GM23338 (cell line): ENCODE measurements around the gene NIPAL3. TPM values are rescaled to one million over a fixed set of nuclear protein-coding genes. Genes with fewer than 3 reads are reported as not detected.

ENCODE experiments used
- ATAC-seq: fragments of 200-7000 bp; cut with Tn5 transposase; 3 replicates; pipeline ENCODE4 v1.9.1; 2020
- DNase-seq: peaks from one replicate; pipeline ENCODE4 v3.0.0-alpha.2; 2015; ENCODE audit warnings: low spot score
- H2AFZ ChIP-seq: fragments of 200-600 bp; sonication (generic); 2 replicates; pipeline ENCODE4 v1.8.0; 2016; ENCODE audit warnings: antibody characterized with exemption, mild to moderate bottlenecking, moderate library complexity
- H3F3A ChIP-seq: fragments of 200-600 bp; sonication (generic); replicated peaks from 2 replicates; pipeline ENCODE4 v1.8.0; 2017; ENCODE audit warnings: antibody characterized with exemption, mixed run types, low read depth
- H3K27ac ChIP-seq: fragments of 200-600 bp; sonication (generic); 2 replicates; pipeline ENCODE4 v1.6.1; 2016; ENCODE audit warnings: low read depth
- H3K27me3 ChIP-seq: fragments of 200-600 bp; sonication (generic); 2 replicates; pipeline ENCODE4 v1.8.0; 2016; ENCODE audit warnings: mild to moderate bottlenecking, mixed run types, moderate library complexity; ENCODE audit not compliant: insufficient read depth
- H3K36me3 ChIP-seq: fragments of 200-600 bp; sonication (generic); 2 replicates; pipeline ENCODE4 v1.8.0; 2016; ENCODE audit warnings: mild to moderate bottlenecking; ENCODE audit not compliant: insufficient read depth
- H3K4me1 ChIP-seq: fragments of 200-600 bp; sonication (generic); 2 replicates; pipeline ENCODE4 v1.8.0; 2016; ENCODE audit warnings: mild to moderate bottlenecking, moderate library complexity; ENCODE audit not compliant: insufficient read depth
- H3K4me2 ChIP-seq: fragments of 200-600 bp; sonication (generic); 2 replicates; pipeline ENCODE4 v1.7.1; 2017; ENCODE audit warnings: mixed run types
- H3K4me3 ChIP-seq: fragments of 200-600 bp; sonication (generic); 2 replicates; pipeline ENCODE4 v1.6.1; 2016; ENCODE audit warnings: mixed run types
- H3K79me2 ChIP-seq: fragments of 200-600 bp; sonication (generic); replicated peaks from 2 replicates; pipeline ENCODE4 v1.8.0; 2017; ENCODE audit warnings: mild to moderate bottlenecking; ENCODE audit not compliant: insufficient read depth
- H3K9me2 ChIP-seq: fragments of 200-600 bp; sonication (generic); 2 replicates; pipeline ENCODE4 v1.8.0; 2017; ENCODE audit not compliant: insufficient read depth
- H4K20me1 ChIP-seq: fragments of 200-600 bp; sonication (generic); replicated peaks from 2 replicates; pipeline ENCODE4 v1.8.0; 2017; ENCODE audit warnings: mild to moderate bottlenecking; ENCODE audit not compliant: insufficient read depth
- H3K27ac Mint-ChIP-seq: 2 replicates; pipeline ENCODE4 v1.8.0; 2020; ENCODE audit warnings: inconsistent platforms, mild to moderate bottlenecking, moderate library complexity, mixed read lengths
- H3K27me3 Mint-ChIP-seq: 3 replicates; pipeline ENCODE4 v1.8.0; 2022; ENCODE audit warnings: low read depth, mild to moderate bottlenecking, moderate library complexity, mixed read lengths, inconsistent platforms; ENCODE audit not compliant: insufficient read depth, poor library complexity
- H3K36me3 Mint-ChIP-seq: 3 replicates; pipeline ENCODE4 v1.8.0; 2021; ENCODE audit warnings: low read depth, mild to moderate bottlenecking, inconsistent platforms, moderate library complexity, mixed read lengths
- H3K4me1 Mint-ChIP-seq: 3 replicates; pipeline ENCODE4 v1.8.0; 2020; ENCODE audit warnings: mild to moderate bottlenecking, inconsistent platforms, mixed read lengths
- H3K4me3 Mint-ChIP-seq: 3 replicates; pipeline ENCODE4 v1.8.0; 2021; ENCODE audit warnings: moderate library complexity, mild to moderate bottlenecking, inconsistent platforms, mixed read lengths
- H3K9me3 Mint-ChIP-seq: 3 replicates; pipeline ENCODE4 v1.8.0; 2020; ENCODE audit warnings: moderate library complexity, mild to moderate bottlenecking, inconsistent platforms, mixed read lengths
- CREB1 ChIP-seq: fragments of 250-450 bp; sonication (Bioruptor Pico); IDR thresholded peaks from 2 replicates; pipeline ENCODE4 v1.5.0; 2020; ENCODE audit warnings: low read depth, mild to moderate bottlenecking, moderate library complexity
- EZH2 ChIP-seq: fragments of 200-600 bp; sonication (generic); IDR thresholded peaks from one replicate; pipeline ENCODE4 v1.8.0; 2017; ENCODE audit warnings: antibody characterized with exemption, mild to moderate bottlenecking, low read depth; ENCODE audit not compliant: unreplicated experiment
- JUNB ChIP-seq: IDR thresholded peaks from one replicate; pipeline ENCODE4 v1.6.1; 2016; ENCODE audit warnings: antibody characterized with exemption; ENCODE audit not compliant: unreplicated experiment
- POLR2AphosphoS5 ChIP-seq: IDR thresholded peaks from 2 replicates; pipeline ENCODE4 v1.6.1; 2016; ENCODE audit warnings: antibody characterized with exemption, low read depth
- REST ChIP-seq: IDR thresholded peaks from one replicate; pipeline ENCODE4 v1.6.1; 2018; ENCODE audit warnings: antibody characterized with exemption; ENCODE audit not compliant: unreplicated experiment
- STAT1 ChIP-seq: IDR thresholded peaks from one replicate; pipeline ENCODE4 v1.6.1; 2016; ENCODE audit warnings: antibody characterized with exemption; ENCODE audit not compliant: unreplicated experiment
- ZNF331 ChIP-seq: fragments of 250-450 bp; sonication (Bioruptor Pico); IDR thresholded peaks from 2 replicates; pipeline ENCODE4 v1.5.0; 2020; ENCODE audit warnings: low read depth, mild to moderate bottlenecking, moderate library complexity
- polyA plus RNA-seq: library from polyadenylated mRNA; unstranded; fragments of >200 nt; fragmentation: Nextera tagmentation; extraction: Ambion mirVana; gene quantifications from 2 replicates; pipeline ENCODE4 v1.2.1, GENCODE V29; 2016
- total RNA-seq: library from RNA; depleted of rRNA; stranded (reverse); fragments of >200 nt; shearing (Covaris generic); gene quantifications from 2 replicates; pipeline ENCODE4 v1.2.3, GENCODE V29; 2014
- TF ChIP-seq, protein P1 (sequence below): fragments of 250-450 bp; sonication (Bioruptor Pico); IDR thresholded peaks from 2 replicates; pipeline ENCODE4 v1.5.0; 2020; ENCODE audit warnings: mild to moderate bottlenecking, moderate library complexity

NIPAL3 gene
- total and polyA plus RNA-seq, 2 experiments from 2014 or later, result 5.5 to 9.6 TPM

DNA sequence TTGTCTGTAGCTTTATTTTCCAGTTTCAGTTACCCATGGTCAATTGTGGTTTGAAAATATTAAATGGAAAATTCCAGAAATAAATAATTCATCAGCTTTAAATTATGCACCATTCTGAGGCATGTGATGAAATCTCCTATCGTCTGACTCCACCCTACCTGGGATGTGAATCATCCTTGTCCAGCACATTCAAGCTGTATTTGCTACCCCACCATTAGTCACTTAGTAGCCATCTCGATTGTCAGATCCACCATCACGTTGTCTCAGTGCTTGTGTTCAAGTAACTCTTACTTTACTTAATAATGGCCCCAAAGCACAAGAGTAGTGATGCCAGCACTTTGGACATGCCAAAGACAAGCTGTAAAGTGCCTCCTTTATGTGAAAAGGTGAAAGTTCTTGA is 6.1 kb upstream of the NIPAL3 start:
- no peaks in the 10 kb centered on the region for H3F3A ChIP-seq
- H2AFZ ChIP-seq, result no peak overlapping the region
- H3K27me3 Mint-ChIP-seq, result no peaks in the 10 kb centered on the region
- no peak for TF ChIP-seq STAT1
- TF ChIP-seq CREB1, result no peak
- no peaks in the 10 kb centered on the region for H3K9me3 Mint-ChIP-seq
- ATAC-seq (no peak), DNase-seq (no peak)
- no peak overlapping the region for H3K27ac Mint-ChIP-seq
- no peak overlapping the region for H3K27ac ChIP-seq
- no peaks in the 10 kb centered on the region for H3K27me3 ChIP-seq
- H3K4me3 ChIP-seq, result no peak overlapping the region
- no peaks in the 10 kb centered on the region for H4K20me1 ChIP-seq
- H3K4me3 Mint-ChIP-seq, result no peak overlapping the region
- H3K79me2 ChIP-seq, result peaks cover 13% of the 10 kb centered on the region
- no peaks in the 10 kb centered on the region for H3K36me3 ChIP-seq
- H3K36me3 Mint-ChIP-seq, result no peaks in the 10 kb centered on the region
- H3K4me1 ChIP-seq, result no peaks in the 10 kb centered on the region
- peaks cover 4% of the 10 kb centered on the region; the same call in 1 of the 3 replicates for H3K4me1 Mint-ChIP-seq
- no peaks in the 10 kb centered on the region for H3K9me2 ChIP-seq
- H3K4me2 ChIP-seq, result no peak overlapping the region

GRCh38 chr1:24410750-24411149 is 4.9 kb upstream of the NIPAL3 start:
- no peaks in the 10 kb centered on the region for H3K27me3 ChIP-seq
- Mint-ChIP-seq H3K27me3 (peaks cover 5% of the 10 kb centered on the region), H3K27ac (no peak overlapping the region), H3K4me1 (peaks cover 10% of the 10 kb centered on the region), H3K9me3 (no peaks in the 10 kb centered on the region), H3K4me3 (no peak overlapping the region), H3K36me3 (no peaks in the 10 kb centered on the region; the same call in 2 of the 3 replicates)
- H2AFZ ChIP-seq, result no peak overlapping the region
- no peak for ATAC-seq
- H3K4me3 ChIP-seq, result no peak overlapping the region
- no peak overlapping the region for H3K27ac ChIP-seq
- no peaks in the 10 kb centered on the region for H3K36me3 ChIP-seq
- H3F3A ChIP-seq, result peaks cover 6% of the 10 kb centered on the region
- H3K79me2 ChIP-seq, result peaks cover 13% of the 10 kb centered on the region
- H4K20me1 ChIP-seq, result no peaks in the 10 kb centered on the region
- H3K9me2 ChIP-seq, result no peaks in the 10 kb centered on the region
- TF ChIP-seq POLR2AphosphoS5 (no peak), JUNB (no peak), ZNF331 (CRISPR knock-in tag) (no peak), EZH2 (no peak), REST (no peak)
- TF ChIP-seq, protein P1, sequence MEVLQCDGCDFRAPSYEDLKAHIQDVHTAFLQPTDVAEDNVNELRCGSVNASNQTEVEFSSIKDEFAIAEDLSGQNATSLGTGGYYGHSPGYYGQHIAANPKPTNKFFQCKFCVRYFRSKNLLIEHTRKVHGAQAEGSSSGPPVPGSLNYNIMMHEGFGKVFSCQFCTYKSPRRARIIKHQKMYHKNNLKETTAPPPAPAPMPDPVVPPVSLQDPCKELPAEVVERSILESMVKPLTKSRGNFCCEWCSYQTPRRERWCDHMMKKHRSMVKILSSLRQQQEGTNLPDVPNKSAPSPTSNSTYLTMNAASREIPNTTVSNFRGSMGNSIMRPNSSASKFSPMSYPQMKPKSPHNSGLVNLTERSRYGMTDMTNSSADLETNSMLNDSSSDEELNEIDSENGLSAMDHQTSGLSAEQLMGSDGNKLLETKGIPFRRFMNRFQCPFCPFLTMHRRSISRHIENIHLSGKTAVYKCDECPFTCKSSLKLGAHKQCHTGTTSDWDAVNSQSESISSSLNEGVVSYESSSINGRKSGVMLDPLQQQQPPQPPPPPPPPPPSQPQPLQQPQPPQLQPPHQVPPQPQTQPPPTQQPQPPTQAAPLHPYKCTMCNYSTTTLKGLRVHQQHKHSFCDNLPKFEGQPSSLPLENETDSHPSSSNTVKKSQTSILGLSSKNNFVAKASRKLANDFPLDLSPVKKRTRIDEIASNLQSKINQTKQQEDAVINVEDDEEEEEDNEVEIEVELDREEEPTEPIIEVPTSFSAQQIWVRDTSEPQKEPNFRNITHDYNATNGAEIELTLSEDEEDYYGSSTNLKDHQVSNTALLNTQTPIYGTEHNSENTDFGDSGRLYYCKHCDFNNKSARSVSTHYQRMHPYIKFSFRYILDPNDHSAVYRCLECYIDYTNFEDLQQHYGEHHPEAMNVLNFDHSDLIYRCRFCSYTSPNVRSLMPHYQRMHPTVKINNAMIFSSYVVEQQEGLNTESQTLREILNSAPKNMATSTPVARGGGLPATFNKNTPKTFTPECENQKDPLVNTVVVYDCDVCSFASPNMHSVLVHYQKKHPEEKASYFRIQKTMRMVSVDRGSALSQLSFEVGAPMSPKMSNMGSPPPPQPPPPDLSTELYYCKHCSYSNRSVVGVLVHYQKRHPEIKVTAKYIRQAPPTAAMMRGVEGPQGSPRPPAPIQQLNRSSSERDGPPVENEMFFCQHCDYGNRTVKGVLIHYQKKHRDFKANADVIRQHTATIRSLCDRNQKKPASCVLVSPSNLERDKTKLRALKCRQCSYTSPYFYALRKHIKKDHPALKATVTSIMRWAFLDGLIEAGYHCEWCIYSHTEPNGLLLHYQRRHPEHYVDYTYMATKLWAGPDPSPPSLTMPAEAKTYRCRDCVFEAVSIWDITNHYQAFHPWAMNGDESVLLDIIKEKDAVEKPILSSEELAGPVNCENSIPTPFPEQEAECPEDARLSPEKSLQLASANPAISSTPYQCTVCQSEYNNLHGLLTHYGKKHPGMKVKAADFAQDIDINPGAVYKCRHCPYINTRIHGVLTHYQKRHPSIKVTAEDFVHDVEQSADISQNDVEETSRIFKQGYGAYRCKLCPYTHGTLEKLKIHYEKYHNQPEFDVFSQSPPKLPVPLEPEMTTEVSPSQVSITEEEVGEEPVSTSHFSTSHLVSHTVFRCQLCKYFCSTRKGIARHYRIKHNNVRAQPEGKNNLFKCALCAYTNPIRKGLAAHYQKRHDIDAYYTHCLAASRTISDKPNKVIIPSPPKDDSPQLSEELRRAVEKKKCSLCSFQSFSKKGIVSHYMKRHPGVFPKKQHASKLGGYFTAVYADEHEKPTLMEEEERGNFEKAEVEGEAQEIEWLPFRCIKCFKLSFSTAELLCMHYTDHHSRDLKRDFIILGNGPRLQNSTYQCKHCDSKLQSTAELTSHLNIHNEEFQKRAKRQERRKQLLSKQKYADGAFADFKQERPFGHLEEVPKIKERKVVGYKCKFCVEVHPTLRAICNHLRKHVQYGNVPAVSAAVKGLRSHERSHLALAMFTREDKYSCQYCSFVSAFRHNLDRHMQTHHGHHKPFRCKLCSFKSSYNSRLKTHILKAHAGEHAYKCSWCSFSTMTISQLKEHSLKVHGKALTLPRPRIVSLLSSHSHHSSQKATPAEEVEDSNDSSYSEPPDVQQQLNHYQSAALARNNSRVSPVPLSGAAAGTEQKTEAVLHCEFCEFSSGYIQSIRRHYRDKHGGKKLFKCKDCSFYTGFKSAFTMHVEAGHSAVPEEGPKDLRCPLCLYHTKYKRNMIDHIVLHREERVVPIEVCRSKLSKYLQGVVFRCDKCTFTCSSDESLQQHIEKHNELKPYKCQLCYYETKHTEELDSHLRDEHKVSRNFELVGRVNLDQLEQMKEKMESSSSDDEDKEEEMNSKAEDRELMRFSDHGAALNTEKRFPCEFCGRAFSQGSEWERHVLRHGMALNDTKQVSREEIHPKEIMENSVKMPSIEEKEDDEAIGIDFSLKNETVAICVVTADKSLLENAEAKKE (CRISPR knock-in tag), result no peak
- no peak for DNase-seq
- no peak overlapping the region for H3K4me2 ChIP-seq
- peaks cover 5% of the 10 kb centered on the region; the same call in 1 of the 2 replicates for H3K4me1 ChIP-seq
